IMR-90 (cell line): Measurements from ENCODE around the gene COL24A1. TPM values are rescaled to one million over a fixed set of nuclear protein-coding genes. Genes with fewer than 3 reads are reported as not detected.
"Not testable (repeated sequence)": the region's sequence is repeated elsewhere in the genome, so short reads cannot be mapped to it uniquely, and the experiment has no call there.

ENCODE experiments used
- ATAC-seq: fragments of 200-7000 bp; cut with Tn5 transposase; 2 replicates; pipeline ENCODE4 v1.9.1; 2020; ENCODE audit warnings: low read depth, mild to moderate bottlenecking, moderate library complexity
- BruUV-seq: library from RNA; stranded (reverse); fragments of 400-500 nt; replicated peaks from 2 replicates; lab custom pipeline; 2021; lab: Mats Ljungman, UMichigan
- CTCF ChIA-PET: fragments of 300-600 bp; formaldehyde crosslinking; extraction: SDS; loops from one replicate; lab custom pipeline; 2021; ENCODE audit warnings: antibody characterized with exemption; lab: Yijun Ruan, JAX
- POLR2A ChIA-PET: fragments of 300-600 bp; sonication (Branson Sonifier 250); formaldehyde crosslinking; loops from one replicate; lab custom pipeline; 2022; ENCODE audit warnings: antibody characterized with exemption; ENCODE audit not compliant: unreplicated experiment; lab: Charles Lee
- DNase-seq: peaks from one replicate; pipeline ENCODE4 v3.0.0; 2013
- H2AFZ ChIP-seq: replicated peaks from 2 replicates; pipeline ENCODE3; 2013; ENCODE audit warnings: low read length, mild to moderate bottlenecking; ENCODE audit not compliant: poor library complexity
- H2AK5ac ChIP-seq: 2 replicates; pipeline ENCODE4 v1.6.1; 2013; ENCODE audit warnings: low read depth, low read length, inconsistent platforms
- H2AK9ac ChIP-seq: replicated peaks from 2 replicates; pipeline ENCODE3; 2013; ENCODE audit warnings: mild to moderate bottlenecking, low read depth, low read length, moderate library complexity; ENCODE audit not compliant: poor library complexity
- H2BK120ac ChIP-seq: 2 replicates; pipeline ENCODE4 v1.6.1; 2013; ENCODE audit warnings: low read depth, low read length, inconsistent platforms
- H2BK15ac ChIP-seq: 3 replicates; pipeline ENCODE4 v1.6.1; 2013; ENCODE audit warnings: low read depth, low read length, inconsistent platforms
- H2BK20ac ChIP-seq: 2 replicates; pipeline ENCODE4 v1.6.1; 2013; ENCODE audit warnings: low read depth, mild to moderate bottlenecking, inconsistent platforms, low read length, moderate library complexity
- H2BK5ac ChIP-seq: 2 replicates; pipeline ENCODE4 v1.6.1; 2013; ENCODE audit warnings: mild to moderate bottlenecking, low read depth, low read length, inconsistent platforms; ENCODE audit not compliant: poor library complexity, severe bottlenecking
- H3K14ac ChIP-seq: replicated peaks from 2 replicates; pipeline ENCODE4 v1.6.1; 2013; ENCODE audit warnings: low read depth, low read length, inconsistent platforms
- H3K18ac ChIP-seq: 2 replicates; pipeline ENCODE4 v1.6.1; 2013; ENCODE audit warnings: low read depth, low read length, control low read depth
- H3K23ac ChIP-seq: 2 replicates; pipeline ENCODE4 v1.6.1; 2013; ENCODE audit warnings: low read depth, low read length, inconsistent platforms
- H3K27ac ChIP-seq: 2 replicates; pipeline ENCODE4 v1.5.1; 2013; ENCODE audit warnings: mild to moderate bottlenecking, control low read depth, low read length; ENCODE audit not compliant: insufficient read depth
- H3K27me3 ChIP-seq: 2 replicates; pipeline ENCODE4 v1.6.1; 2013; ENCODE audit warnings: low read length; ENCODE audit not compliant: control insufficient read depth, insufficient read depth
- H3K36me3 ChIP-seq: 2 replicates; pipeline ENCODE4 v1.6.1; 2013; ENCODE audit warnings: low read length, mixed read lengths; ENCODE audit not compliant: control insufficient read depth, insufficient read depth
- H3K4ac ChIP-seq: 2 replicates; pipeline ENCODE4 v1.6.1; 2013; ENCODE audit warnings: low read depth, low read length, inconsistent platforms
- H3K4me1 ChIP-seq: 2 replicates; pipeline ENCODE4 v1.6.1; 2013; ENCODE audit warnings: low read length, mixed read lengths; ENCODE audit not compliant: control insufficient read depth, insufficient read depth
- H3K4me2 ChIP-seq: 2 replicates; pipeline ENCODE4 v1.6.1; 2013; ENCODE audit warnings: low read depth, mild to moderate bottlenecking, control low read depth, low read length, moderate library complexity
- H3K4me3 ChIP-seq: 2 replicates; pipeline ENCODE4 v1.5.1; 2013; ENCODE audit warnings: low read depth, mild to moderate bottlenecking, control low read depth, low read length, moderate library complexity; ENCODE audit not compliant: insufficient read depth
- H3K56ac ChIP-seq: 2 replicates; pipeline ENCODE4 v1.6.1; 2013; ENCODE audit warnings: low read length, inconsistent platforms; ENCODE audit not compliant: insufficient read depth; ENCODE audit errors: extremely low read depth
- H3K79me1 ChIP-seq, 2 experiments: 2 replicates each; pipeline ENCODE4 v1.6.1; 2013; ENCODE audit warnings: low read length in 2 of 2, inconsistent platforms in 1 of 2, low read depth in 1 of 2
- H3K9ac ChIP-seq: 2 replicates; pipeline ENCODE4 v1.6.1; 2013; ENCODE audit warnings: low read depth, low read length, control low read depth
- H3K9me1 ChIP-seq: 2 replicates; pipeline ENCODE4 v1.6.1; 2013; ENCODE audit warnings: low read length, inconsistent platforms; ENCODE audit not compliant: insufficient read depth
- H3K9me3 ChIP-seq: 2 replicates; pipeline ENCODE4 v1.6.1; 2013; ENCODE audit warnings: low read length; ENCODE audit not compliant: control insufficient read depth, insufficient read depth
- H4K20me1 ChIP-seq: 2 replicates; pipeline ENCODE4 v1.6.1; 2013; ENCODE audit warnings: low read length, inconsistent platforms; ENCODE audit not compliant: insufficient read depth
- H4K5ac ChIP-seq: 2 replicates; pipeline ENCODE4 v1.6.1; 2013; ENCODE audit warnings: mild to moderate bottlenecking, low read depth, low read length, control low read depth
- H4K8ac ChIP-seq, 2 experiments: 2 replicates each; pipeline ENCODE4 v1.6.1; 2013; ENCODE audit warnings: low read depth in 2 of 2, low read length in 2 of 2, control low read depth in 1 of 2, inconsistent platforms in 1 of 2
- H4K91ac ChIP-seq: 2 replicates; pipeline ENCODE4 v1.6.1; 2013; ENCODE audit warnings: low read depth, low read length, inconsistent platforms; ENCODE audit not compliant: insufficient read depth
- BHLHE40 ChIP-seq: fragments of 150-350 bp; IDR thresholded peaks from 2 replicates; pipeline ENCODE4 v1.6.1; 2016; ENCODE audit warnings: mild to moderate bottlenecking, low read depth, low read length
- RCOR1 ChIP-seq: IDR thresholded peaks from 2 replicates; pipeline ENCODE4 v1.6.1; 2012; ENCODE audit warnings: mild to moderate bottlenecking, low read length, improper control_type of control experiment; ENCODE audit not compliant: insufficient replicate concordance
- USF2 ChIP-seq: fragments of 150-350 bp; IDR thresholded peaks from 2 replicates; pipeline ENCODE4 v1.6.1; 2017; ENCODE audit warnings: mild to moderate bottlenecking, antibody characterized with exemption, low read length, low read depth
- WGBS, 2 experiments: methylation state at CpG; one replicate each; pipeline versions ENCODE4 v1.1.5 to v1.1.7; 2013; ENCODE audit warnings: missing lambda C conversion rate in 2 of 2; ENCODE audit not compliant: insufficient read length in 1 of 2; ENCODE audit errors: extremely low coverage in 2 of 2; 5-methylcytosine and 5-hydroxymethylcytosine counted together
- dilution Hi-C: fragments of 300-500 bp; cut with HindIII; formaldehyde crosslinking; loops from one replicate; pipeline ENCODE4 v1.14.3; 2018; ENCODE audit warnings: low sequenced_read_pairs; ENCODE audit not compliant: unreplicated experiment
- in situ Hi-C: fragments of 300-500 bp; cut with MboI; formaldehyde crosslinking; loops from 3 replicates; pipeline ENCODE4 v1.14.3; 2019; ENCODE audit warnings: low sequenced_read_pairs, inconsistent platforms, mixed read lengths
- intact Hi-C: fragments of 100-400 bp; cut with micrococcal nuclease; formaldehyde crosslinking; loops from 2 replicates; pipeline ENCODE4 v1.10.0; 2022
- polyA plus RNA-seq, 3 experiments: library from polyadenylated mRNA; depleted of rRNA; stranded (reverse); fragments of >200 nt; gene quantifications; 2 replicates each; pipeline ENCODE4 v1.2.3, GENCODE V29; 2012; ENCODE audit warnings: low replicate concordance in 1 of 3
- total RNA-seq: library from RNA; depleted of rRNA; stranded (reverse); fragments of >200 nt; gene quantifications from 2 replicates; pipeline ENCODE4 v1.2.3, GENCODE V29; 2012

The COL24A1 gene
- total and polyA plus RNA-seq, 2 of the 4 experiments (the other 2 are of a cell fraction) = 1.4 to 2.2 TPM

GRCh38 chr1:85718678-85719340 is 437.8 kb downstream of the COL24A1 start:
- no peak overlapping the region for H3K18ac ChIP-seq
- no peaks in the 10 kb centered on the region for H3K4me1 ChIP-seq
- no peak overlapping the region for H3K9ac ChIP-seq
- H2BK120ac ChIP-seq = no peak overlapping the region
- CTCF ChIA-PET = no interaction called here
- no peak overlapping the region for H4K91ac ChIP-seq
- H3K4me3 ChIP-seq = no peak overlapping the region
- H3K14ac ChIP-seq = no peak overlapping the region
- ATAC-seq (no peak), DNase-seq (no peak)
- H3K9me1 ChIP-seq = no peaks in the 10 kb centered on the region
- no peak overlapping the region for H2AK5ac ChIP-seq
- H3K27ac ChIP-seq = no peak overlapping the region
- no peak overlapping the region for H2AFZ ChIP-seq
- no peaks in the 10 kb centered on the region for H3K79me1 ChIP-seq
- H3K27me3 ChIP-seq = no peaks in the 10 kb centered on the region
- H4K8ac ChIP-seq = no peak overlapping the region
- no peak overlapping the region for H3K23ac ChIP-seq
- H4K20me1 ChIP-seq = no peaks in the 10 kb centered on the region
- H2BK20ac ChIP-seq = no peak overlapping the region
- POLR2A ChIA-PET = no interaction called here
- H3K36me3 ChIP-seq = no peaks in the 10 kb centered on the region
- H3K4ac ChIP-seq = no peak overlapping the region
- BruUV-seq = no TSS peak
- H3K9me3 ChIP-seq = 0 out of 2 replicates have a peak, but pooled peaks cover 2% of the 10 kb centered on the region
- H2BK5ac ChIP-seq = no peak overlapping the region
- dilution Hi-C loops = no loop called here
- TF ChIP-seq USF2 (no peak), RCOR1 (no peak), BHLHE40 (no peak)
- WGBS, 2 experiments = 100% methylated on average over 1 of the region's 7 CpGs; no CpG with 5 or more reads in 1 of the 2 experiments
- in situ Hi-C loops = loop anchor here (25.0 kb wide), 2 partner anchors 168 to 993 kb away; partner anchors contain the start of gene SH3GLB1
- no peak overlapping the region for H2AK9ac ChIP-seq
- intact Hi-C loops = no loop called here
- H3K4me2 ChIP-seq = no peak overlapping the region
- H3K56ac ChIP-seq = no peak overlapping the region
- H4K5ac ChIP-seq = no peak overlapping the region
- H2BK15ac ChIP-seq = no peak overlapping the region

GRCh38 chr1:85714418-85715114 is 442.0 kb downstream of the COL24A1 start:
- H2BK120ac ChIP-seq, ATAC-seq, H3K18ac ChIP-seq, H3K9me1 ChIP-seq, H3K4me3 ChIP-seq, H3K56ac ChIP-seq, H4K5ac ChIP-seq, DNase-seq, H3K4ac ChIP-seq, BruUV-seq, POLR2A ChIA-PET, H3K36me3 ChIP-seq, H4K91ac ChIP-seq, H2AK9ac ChIP-seq, H3K9me3 ChIP-seq, H2BK20ac ChIP-seq, H3K23ac ChIP-seq, H3K4me1 ChIP-seq, intact Hi-C loops, H3K79me1 ChIP-seq, H2BK5ac ChIP-seq, H2AK5ac ChIP-seq, H4K20me1 ChIP-seq, H2BK15ac ChIP-seq, H3K27me3 ChIP-seq, H3K4me2 ChIP-seq, dilution Hi-C loops, H3K9ac ChIP-seq, H4K8ac ChIP-seq, H3K14ac ChIP-seq, H3K27ac ChIP-seq, CTCF ChIA-PET, H2AFZ ChIP-seq: not testable (repeated sequence)
- in situ Hi-C loops = loop anchor here (25.0 kb wide), 2 partner anchors 173 to 998 kb away; partner anchors contain the start of gene SH3GLB1
- WGBS, 2 experiments = 100% methylated on average over 4 of the region's 14 CpGs; no CpG with 5 or more reads in 1 of the 2 experiments
